Stimulated activated CD8-positive, alpha-beta memory T cell treated with anti-CD3 and anti-CD28 coated beads, Interleukin-12 subunit alpha, Interleukin-12 subunit beta, amount 100 ng/mL, for 24 hours (primary cell): ENCODE results near the gene IGFLR1.

Experiments used
- DNase-seq: peaks from one replicate; pipeline ENCODE4 v3.0.0-alpha.2; 2020; ENCODE audit errors: extremely low read depth

Gene IGFLR1

GRCh38 chr19:35723671-35724070 lies 18.6 kb downstream of the IGFLR1 start:
- DNase-seq: no peak

- DNase-seq: no peak
These were observed 19.4 kb downstream of the IGFLR1 start for GRCh38 chr19:35722897-35723296.

- no peak for DNase-seq
These were observed 19.8 kb downstream of the IGFLR1 start for GRCh38 chr19:35722461-35722860.

DNA sequence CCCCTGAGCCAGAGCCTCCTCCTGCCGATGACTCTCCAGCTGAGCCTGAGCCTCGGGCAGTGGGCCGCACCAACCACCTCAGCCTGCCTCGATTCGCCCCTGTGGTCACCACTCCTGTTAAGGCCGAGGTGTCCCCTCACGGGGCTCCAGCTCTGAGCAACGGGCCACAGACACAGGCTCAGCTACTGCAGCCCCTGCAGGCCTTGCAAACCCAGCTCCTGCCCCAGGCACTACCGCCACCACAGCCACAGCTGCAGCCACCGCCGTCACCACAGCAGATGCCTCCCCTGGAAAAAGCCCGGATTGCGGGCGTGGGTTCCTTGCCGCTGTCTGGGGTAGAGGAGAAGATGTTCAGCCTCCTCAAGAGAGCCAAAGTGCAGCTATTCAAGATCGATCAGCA lies 20.9 kb downstream of the IGFLR1 start:
- DNase-seq: no peak

- DNase-seq: no peak
These were observed 21.6 kb downstream of the IGFLR1 start for GRCh38 chr19:35720648-35721047.

DNA sequence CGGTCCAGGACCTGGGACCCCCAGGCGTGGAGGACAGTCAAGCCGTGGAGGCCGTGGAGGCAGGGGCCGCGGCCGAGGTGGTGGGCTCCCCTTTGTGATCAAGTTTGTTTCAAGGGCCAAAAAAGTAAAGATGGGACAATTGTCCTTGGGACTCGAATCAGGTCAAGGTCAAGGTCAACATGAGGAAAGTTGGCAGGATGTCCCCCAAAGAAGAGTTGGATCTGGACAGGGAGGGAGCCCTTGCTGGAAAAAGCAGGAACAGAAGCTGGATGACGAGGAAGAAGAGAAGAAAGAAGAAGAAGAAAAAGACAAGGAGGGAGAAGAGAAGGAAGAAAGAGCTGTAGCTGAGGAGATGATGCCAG lies 22.1 kb downstream of the IGFLR1 start:
- no peak for DNase-seq

DNA sequence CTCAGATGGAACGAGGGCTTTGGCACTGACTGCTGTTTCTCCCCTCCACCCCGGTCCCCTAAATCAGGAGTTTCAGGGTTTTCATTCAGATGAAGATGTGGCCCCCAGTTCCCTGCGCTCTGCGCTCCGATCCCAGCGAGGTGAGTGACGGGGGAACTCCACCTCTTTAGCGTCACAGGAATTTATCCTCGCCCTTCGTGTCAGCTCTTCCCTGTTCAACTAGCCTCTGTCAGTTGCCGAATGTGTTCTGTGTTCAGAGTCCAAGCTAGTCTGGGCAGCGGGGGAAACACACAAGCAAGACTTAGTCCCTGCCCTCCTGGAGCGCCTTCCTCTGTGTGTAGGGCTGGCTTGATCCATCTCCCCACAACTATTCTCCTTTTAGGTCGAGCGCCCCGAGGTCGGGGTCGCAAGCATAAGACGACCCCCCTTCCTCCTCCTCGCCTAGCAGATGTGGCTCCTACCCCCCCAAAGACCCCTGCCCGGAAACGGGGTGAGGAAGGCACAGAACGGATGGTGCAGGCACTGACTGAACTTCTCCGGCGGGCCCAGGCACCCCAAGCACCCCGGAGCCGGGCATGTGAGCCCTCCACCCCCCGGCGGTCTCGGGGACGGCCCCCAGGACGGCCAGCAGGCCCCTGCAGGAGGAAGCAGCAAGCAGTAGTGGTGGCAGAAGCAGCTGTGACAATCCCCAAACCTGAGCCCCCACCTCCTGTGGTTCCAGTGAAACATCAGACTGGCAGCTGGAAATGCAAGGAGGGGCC lies 22.7 kb downstream of the IGFLR1 start:
- no peak for DNase-seq

DNA sequence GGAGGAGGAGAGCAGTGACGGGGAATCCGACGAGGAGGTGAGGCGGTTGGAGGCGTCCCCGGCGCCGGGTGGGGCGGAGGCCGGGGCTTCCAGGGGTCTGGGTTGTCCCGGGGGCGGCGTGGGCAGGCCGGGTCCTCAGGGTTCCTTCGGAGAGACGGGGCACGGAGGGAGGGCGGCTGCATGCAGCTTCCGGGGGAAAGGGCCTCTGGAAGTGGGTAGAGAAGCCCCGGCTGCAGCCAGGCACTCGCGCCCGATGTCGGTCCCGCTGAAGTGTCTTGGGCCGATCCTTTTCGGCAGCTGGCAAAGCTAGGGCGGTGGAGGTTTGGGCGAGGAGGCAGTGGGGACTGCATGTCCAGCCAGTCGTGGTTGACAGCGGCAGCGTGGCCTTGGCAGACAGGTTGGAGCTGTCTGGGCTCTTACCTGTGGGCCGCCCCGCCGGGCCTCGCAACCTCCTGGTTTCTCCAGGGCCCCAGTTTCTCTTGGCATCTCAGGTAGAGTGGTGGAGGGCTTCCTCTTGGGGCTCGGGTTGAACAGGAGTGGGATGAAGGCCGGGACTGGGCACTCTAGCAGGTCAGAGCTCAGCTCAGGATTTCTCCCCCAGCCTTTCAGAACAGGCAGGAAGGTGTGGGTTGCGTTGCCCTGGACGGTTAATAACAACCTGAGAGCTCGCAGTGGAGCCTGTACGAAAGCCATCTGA lies 23.8 kb downstream of the IGFLR1 start:
- DNase-seq: no peak

GRCh38 chr19:35717665-35718344 lies 24.4 kb downstream of the IGFLR1 start, which contains the start of gene KMT2B:
Gene KMT2B (plus strand): TSS chr19:35718003. CDS start chr19:35718019, 16 bp downstream.
- DNase-seq: no peak

DNA sequence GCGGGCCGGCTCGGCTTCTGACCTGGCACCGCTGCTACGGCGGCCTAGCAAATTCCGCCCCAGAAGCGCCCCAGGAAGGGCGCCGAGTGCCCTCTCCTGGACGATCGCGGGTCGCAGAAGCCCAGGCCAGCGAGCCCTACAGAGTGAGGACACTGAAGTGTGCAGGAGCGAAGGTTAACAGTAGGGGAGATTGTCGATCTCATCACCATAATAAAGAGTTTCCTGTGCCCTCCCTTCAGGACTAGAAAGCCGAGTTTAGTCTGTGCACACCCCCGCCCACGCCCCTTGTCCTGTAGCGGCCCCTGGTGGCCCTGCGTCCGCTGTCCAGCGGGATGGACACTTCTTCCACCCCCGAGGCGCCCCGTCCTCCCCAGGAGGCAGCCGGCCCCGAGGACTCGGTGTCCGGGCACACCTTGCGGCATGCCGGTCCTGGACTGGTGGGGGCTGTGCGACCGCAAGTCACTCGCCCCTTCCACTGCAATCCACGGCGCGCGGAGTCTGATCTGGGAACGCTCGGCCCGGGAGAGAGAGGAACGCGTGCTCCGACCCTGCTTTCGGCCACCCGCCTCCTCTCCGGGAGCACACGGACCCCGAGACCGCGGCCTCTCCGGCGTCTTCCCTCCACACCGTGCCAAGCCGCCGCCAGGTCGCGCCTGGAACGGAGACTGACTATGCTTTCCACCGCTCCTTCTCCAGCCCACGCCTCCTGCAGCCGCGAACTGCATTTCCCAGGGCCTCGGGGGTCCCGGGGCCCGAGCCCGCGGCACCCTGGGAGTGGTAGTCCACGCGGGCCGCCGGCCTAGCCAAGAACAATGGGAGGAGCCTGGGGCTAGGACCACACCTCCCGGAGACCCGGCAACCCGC lies 25.2 kb downstream of the IGFLR1 start:
- peak; percentile 92 for DNase-seq

DNA sequence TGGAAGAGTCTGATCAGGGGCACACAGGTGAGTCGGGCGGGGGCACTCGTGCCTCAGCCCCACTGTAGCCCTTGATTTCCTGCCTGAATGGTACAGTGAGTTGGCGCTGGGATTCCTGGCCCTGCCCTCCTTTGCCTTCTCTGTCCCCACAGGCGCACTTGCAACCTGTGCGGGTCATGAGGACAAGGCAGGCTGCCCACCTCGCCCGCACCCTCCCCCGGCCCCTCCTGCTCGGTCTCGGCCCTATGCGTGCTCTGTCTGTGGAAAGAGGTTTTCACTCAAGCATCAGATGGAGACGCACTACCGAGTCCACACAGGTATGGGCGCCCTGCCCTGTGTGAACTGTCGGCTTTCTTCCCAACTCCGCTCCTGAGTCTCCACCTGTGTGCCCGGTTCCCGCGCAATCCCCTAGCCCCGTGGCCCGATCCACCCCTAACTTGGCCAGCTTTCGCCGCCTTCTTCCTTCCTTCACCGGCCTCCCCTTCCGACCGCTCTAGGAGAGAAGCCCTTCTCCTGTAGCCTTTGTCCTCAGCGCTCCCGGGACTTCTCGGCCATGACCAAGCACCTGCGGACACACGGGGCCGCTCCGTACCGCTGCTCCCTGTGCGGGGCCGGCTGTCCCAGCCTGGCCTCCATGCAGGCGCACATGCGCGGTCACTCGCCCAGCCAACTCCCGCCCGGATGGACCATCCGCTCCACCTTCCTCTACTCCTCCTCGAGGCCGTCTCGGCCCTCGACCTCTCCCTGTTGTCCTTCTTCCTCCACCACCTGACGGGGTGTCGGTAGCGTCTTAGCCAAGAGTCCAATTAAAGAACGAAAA lies 26.1 kb downstream of the IGFLR1 start:
- no peak for DNase-seq

DNA sequence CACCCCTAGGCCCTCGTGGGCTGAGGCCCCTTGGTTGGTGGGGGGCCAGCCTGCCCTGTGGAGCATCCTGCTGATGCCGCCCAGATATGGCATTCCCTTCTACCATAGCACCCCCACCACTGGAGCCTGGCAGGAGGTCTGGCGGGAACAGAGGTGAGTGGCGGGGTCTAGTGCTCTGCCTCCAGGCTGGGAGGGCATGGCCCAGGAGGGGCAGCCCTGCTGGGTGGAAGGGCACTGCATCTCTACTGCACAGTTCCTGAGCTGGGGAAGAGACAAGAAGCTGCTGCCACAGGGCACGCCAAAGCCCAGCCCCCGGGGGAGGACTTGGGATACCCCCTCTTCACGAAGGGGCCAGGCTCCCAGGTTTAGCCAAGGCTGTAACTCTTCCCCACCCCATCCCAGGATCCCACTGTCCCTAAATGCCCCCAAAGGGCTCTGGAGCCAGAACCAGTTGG lies 26.9 kb downstream of the IGFLR1 start:
- DNase-seq: no peak

- DNase-seq: no peak
These were observed 27.5 kb downstream of the IGFLR1 start for GRCh38 chr19:35714601-35715354.

DNA sequence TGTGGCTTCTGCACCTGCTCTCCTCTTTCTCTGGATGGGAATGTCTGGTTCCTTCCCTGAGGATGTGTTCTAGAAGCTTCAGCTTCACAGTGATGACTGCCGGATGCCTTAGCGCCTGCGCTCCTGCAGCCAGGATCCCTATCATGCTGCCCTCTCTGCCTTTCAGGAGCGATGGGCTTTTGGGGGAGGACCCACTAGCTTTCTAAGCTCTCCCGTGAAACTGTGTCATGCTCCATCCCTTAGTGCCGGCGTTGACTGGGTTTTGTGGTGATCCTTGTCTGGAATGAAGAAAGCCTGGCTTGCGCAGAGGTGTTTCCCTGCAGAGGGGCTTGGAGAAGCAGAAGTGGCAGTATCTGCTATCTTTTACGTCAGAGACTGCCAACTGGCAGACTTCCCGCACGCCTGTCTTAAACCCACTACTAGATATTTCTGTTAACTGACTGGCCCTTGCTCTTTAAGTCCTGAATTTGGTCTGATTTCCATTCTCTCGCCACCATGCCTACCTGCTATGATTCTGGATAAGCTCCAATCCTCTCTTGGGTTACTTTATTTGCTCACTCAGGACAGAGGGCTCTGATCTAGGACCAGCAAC lies 28.3 kb downstream of the IGFLR1 start:
- no peak for DNase-seq

- DNase-seq: no peak
These were observed 28.8 kb downstream of the IGFLR1 start for GRCh38 chr19:35713506-35713850.

GRCh38 chr19:35712567-35713505 lies 29.4 kb downstream of the IGFLR1 start:
- peak; percentile 72 for DNase-seq

DNA sequence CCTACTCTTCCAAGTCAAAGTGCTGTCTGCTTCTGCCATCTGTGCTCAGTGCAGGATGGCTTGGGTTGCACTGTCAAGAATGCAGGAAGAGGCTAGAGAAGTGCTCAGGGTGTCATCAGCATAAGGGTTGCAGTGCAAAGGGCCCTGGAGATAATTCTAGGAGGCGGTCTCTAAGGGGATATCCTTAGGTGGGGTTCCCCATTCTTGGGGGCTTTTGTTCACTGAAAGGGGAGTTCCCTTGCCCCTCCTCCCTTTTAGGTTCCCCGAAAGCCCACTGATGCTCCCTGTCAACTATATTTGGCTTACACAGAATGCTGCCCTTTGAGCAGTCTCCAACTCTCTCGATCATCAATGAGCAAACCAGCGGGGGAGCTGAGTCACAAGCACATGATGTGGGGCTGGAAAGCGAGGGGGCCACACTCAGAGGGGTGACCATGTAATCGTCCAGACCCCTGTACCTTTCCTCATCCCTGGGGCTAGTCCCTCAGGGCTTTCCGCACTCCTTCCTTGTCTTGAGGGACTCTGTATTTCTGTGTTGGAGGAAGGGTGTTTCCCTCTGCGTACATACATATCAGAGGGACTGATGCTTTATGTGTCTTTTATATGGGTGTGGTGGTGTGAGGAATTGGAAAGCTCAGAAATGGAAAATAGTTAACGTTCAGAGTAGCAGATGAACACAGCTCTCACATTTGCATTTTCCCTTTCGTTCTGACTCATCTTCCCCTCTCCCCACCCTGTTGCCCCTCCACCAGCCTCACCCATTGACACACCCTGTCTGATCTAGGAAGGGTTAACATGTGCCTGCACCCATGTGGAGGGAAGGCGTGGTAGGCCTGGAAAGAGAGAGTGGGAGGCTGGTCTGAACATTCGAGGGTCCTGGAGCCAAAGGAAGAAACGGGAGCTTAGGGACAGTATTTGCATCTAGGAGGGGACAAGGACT lies 31.2 kb downstream of the IGFLR1 start:
- DNase-seq: peak; percentile 47

DNA sequence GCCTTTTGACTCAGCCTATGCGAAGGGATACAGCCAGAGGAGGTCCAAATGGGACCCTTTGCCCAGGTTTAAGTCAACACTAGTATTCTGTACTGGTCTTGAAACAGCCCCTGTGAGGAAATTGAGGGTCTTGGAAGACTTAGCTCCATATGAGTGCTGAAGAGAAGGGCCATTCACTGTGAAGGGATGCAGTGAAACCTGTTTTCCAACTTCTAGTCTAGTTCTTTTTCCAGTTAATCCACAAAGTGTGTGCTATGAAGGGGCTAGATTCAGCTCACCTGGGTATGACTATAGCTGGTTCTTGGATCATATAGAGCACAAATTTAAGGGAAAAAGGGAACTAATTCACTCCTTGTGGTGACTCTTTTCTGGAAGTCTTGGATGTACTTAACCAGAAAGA lies 33.9 kb downstream of the IGFLR1 start:
- DNase-seq: no peak
